ENCODE measurements around the gene GOLT1A. TPM values are rescaled to one million over a fixed set of nuclear protein-coding genes. Genes with fewer than 3 reads are reported as not detected.

Gene GOLT1A
- total and polyA plus RNA-seq, 11 donors, result 0.24 to 0.29 TPM; not detected in 9

DNA sequence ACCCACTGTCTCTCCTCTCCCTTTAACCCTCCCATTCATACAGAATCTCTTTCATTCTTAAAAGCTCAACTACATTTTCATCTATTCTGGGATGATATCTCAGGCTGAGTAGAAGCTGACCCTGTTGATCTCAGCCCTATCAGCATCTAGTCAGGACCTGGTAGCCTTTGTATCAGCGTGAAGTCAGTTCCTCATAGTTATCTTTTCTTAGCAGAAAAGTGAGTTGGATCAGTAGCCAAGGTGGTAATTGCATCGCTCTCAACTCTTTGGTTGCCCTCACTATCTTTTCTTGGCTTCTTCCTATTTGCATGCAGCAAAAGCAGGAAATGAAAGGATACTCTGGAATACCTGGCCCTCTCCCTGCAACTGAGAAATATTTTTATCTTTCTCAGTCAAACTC, 13.6 kb upstream of the GOLT1A start:
- TF ChIP-seq POLR2A (IDR thresholded peaks at IDR 0.05), result no peak
- TF ChIP-seq, protein P1, sequence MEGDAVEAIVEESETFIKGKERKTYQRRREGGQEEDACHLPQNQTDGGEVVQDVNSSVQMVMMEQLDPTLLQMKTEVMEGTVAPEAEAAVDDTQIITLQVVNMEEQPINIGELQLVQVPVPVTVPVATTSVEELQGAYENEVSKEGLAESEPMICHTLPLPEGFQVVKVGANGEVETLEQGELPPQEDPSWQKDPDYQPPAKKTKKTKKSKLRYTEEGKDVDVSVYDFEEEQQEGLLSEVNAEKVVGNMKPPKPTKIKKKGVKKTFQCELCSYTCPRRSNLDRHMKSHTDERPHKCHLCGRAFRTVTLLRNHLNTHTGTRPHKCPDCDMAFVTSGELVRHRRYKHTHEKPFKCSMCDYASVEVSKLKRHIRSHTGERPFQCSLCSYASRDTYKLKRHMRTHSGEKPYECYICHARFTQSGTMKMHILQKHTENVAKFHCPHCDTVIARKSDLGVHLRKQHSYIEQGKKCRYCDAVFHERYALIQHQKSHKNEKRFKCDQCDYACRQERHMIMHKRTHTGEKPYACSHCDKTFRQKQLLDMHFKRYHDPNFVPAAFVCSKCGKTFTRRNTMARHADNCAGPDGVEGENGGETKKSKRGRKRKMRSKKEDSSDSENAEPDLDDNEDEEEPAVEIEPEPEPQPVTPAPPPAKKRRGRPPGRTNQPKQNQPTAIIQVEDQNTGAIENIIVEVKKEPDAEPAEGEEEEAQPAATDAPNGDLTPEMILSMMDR (IDR thresholded peaks at IDR 0.05), result no peak
- intact Hi-C loops (cut with DNase I), result no loop called here
- H3K9me3 ChIP-seq, result peaks cover 0 to 3% (median 0%) of the 10 kb centered on the region in 12 donors
- ATAC-seq, result no peak
- no peak overlapping the region for H3K27ac ChIP-seq
- no peak overlapping the region for H3K4me3 ChIP-seq
- no peak for DNase-seq
- no peaks in the 10 kb centered on the region for H3K27me3 ChIP-seq
- WGBS, 4 donors, result 91 to 94% (median 91%) methylated on average over 2 of the region's 2 CpGs
- peaks cover 0 to 91% (median 41%) of the 10 kb centered on the region in 9 donors for H3K36me3 ChIP-seq
- H3K4me1 ChIP-seq, result peaks cover 0 to 8% (median 0%) of the 10 kb centered on the region in 12 donors

- no peak overlapping the region for H3K27ac ChIP-seq
- no peaks in the 10 kb centered on the region for H3K27me3 ChIP-seq
- no peak overlapping the region for H3K4me3 ChIP-seq
- peaks cover 0 to 92% (median 52%) of the 10 kb centered on the region in 9 donors for H3K36me3 ChIP-seq
- WGBS, 4 donors, result 88 to 91% (median 91%) methylated on average over 16 of the region's 16 CpGs
- peaks cover 0 to 8% (median 0%) of the 10 kb centered on the region in 12 donors for H3K4me1 ChIP-seq
- DNase-seq (no peak), ATAC-seq (no peak)
- intact Hi-C loops (cut with DNase I), result no loop called here
- H3K9me3 ChIP-seq, result no peaks in the 10 kb centered on the region
- TF ChIP-seq POLR2A (IDR thresholded peaks at IDR 0.05), result no peak
- TF ChIP-seq, protein P1 (IDR thresholded peaks at IDR 0.05), result no peak
These were observed 12.3 kb upstream of the GOLT1A start for GRCh38 chr1:204225841-204226735.

DNA sequence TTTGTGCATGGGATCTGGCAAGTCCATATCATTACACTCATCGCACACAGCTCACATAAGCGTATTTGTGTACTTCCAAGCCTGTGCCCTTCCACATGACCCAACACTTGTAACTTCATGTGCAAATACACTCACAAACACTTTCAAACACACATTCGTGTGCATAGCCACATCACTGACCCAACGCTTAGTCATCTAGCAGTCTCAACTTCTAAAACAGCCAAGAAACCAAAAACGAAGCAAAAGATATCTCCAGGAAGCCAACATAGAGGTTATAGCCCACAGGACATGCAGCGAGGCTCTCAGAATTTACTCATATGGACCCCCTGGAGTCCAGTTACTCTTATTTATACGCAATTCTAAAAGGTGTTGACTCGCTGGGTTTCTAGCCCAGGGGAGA, 10.9 kb upstream of the GOLT1A start:
- H3K4me1 ChIP-seq, result peaks cover 0 to 8% (median 0%) of the 10 kb centered on the region in 12 donors
- H3K27ac ChIP-seq, result no peak overlapping the region
- peaks cover 0 to 80% (median 48%) of the 10 kb centered on the region in 9 donors for H3K36me3 ChIP-seq
- DNase-seq (no peak), ATAC-seq (no peak)
- WGBS, 4 donors, result 87 to 89% (median 87%) methylated on average over 8 of the region's 8 CpGs
- TF ChIP-seq, protein P1 (IDR thresholded peaks at IDR 0.05), result no peak
- TF ChIP-seq POLR2A (IDR thresholded peaks at IDR 0.05), result no peak
- H3K4me3 ChIP-seq, result no peak overlapping the region
- H3K27me3 ChIP-seq, result no peaks in the 10 kb centered on the region
- intact Hi-C loops (cut with DNase I), result no loop called here
- H3K9me3 ChIP-seq, result no peaks in the 10 kb centered on the region

GRCh38 chr1:204223129-204223860, 9.5 kb upstream of the GOLT1A start:
- 78 to 86% (median 82%) methylated on average over 17 of the region's 17 CpGs for WGBS, 4 donors
- Histone ChIP-seq H3K27me3 (no peaks in the 10 kb centered on the region), H3K9me3 (no peaks in the 10 kb centered on the region), H3K4me3 (no peak overlapping the region), H3K27ac (no peak overlapping the region), H3K4me1 (peaks cover 0 to 8% (median 0%) of the 10 kb centered on the region in 12 donors), H3K36me3 (peaks cover 0 to 66% (median 35%) of the 10 kb centered on the region in 9 donors)
- DNase-seq (no peak), ATAC-seq (peak in 1 of 4 donors; percentile 13)
- TF ChIP-seq POLR2A (IDR thresholded peaks at IDR 0.05), result no peak
- TF ChIP-seq, protein P1 (IDR thresholded peaks at IDR 0.05), result no peak
- intact Hi-C loops (cut with DNase I), result no loop called here
